Neural crest cell (in vitro differentiated cells): ENCODE measurements around the gene ERP44. TPM values are rescaled to one million over a fixed set of nuclear protein-coding genes. Genes with fewer than 3 reads are reported as not detected.
"Not testable (repeated sequence)": the region's sequence is repeated elsewhere in the genome, so short reads cannot be mapped to it uniquely, and the experiment has no call there.

Experiments used
- DNase-seq: peaks from one replicate; pipeline ENCODE4 v3.0.0; 2021; ENCODE audit warnings: low read depth, mixed read lengths, low spot score
- H3K27ac Mint-ChIP-seq: one replicate; pipeline ENCODE4 v1.8.0; 2021; ENCODE audit warnings: mild to moderate bottlenecking, mixed read lengths; ENCODE audit not compliant: unreplicated experiment
- H3K27me3 Mint-ChIP-seq: 2 replicates; pipeline ENCODE4 v1.8.0; 2021; ENCODE audit warnings: low read depth, mild to moderate bottlenecking, mixed read lengths
- H3K36me3 Mint-ChIP-seq: 2 replicates; pipeline ENCODE4 v1.8.0; 2021; ENCODE audit warnings: low read depth, mild to moderate bottlenecking, mixed read lengths
- H3K4me1 Mint-ChIP-seq: 2 replicates; pipeline ENCODE4 v1.8.0; 2021; ENCODE audit warnings: mixed read lengths
- H3K4me3 Mint-ChIP-seq: one replicate; pipeline ENCODE4 v1.8.0; 2021; ENCODE audit warnings: mild to moderate bottlenecking, mixed read lengths
- H3K9me3 Mint-ChIP-seq: 2 replicates; pipeline ENCODE4 v1.8.0; 2021; ENCODE audit warnings: mixed read lengths
- CTCF ChIP-seq: fragments of 200-600 bp; sonication (generic); conservative IDR thresholded peaks from 2 replicates; pipeline ENCODE4 v1.5.0; 2021; ENCODE audit warnings: antibody characterized with exemption, mild to moderate bottlenecking
- total RNA-seq: library from RNA; stranded (reverse); gene quantifications from 2 replicates; pipeline ENCODE4 v1.2.1, GENCODE V29; 2021

Gene ERP44
- total RNA-seq, 1 donor from 2014 or later, result 13.6 TPM

GRCh38 chr9:100063185-100063584, 35.6 kb downstream of the ERP44 start:
- Mint-ChIP-seq H3K27me3 (no peaks in the 10 kb centered on the region), H3K4me1 (no peaks in the 10 kb centered on the region), H3K36me3 (peaks cover 9% of the 10 kb centered on the region), H3K4me3 (no peak overlapping the region), H3K9me3 (peaks cover 3% of the 10 kb centered on the region), H3K27ac (no peak overlapping the region)
- TF ChIP-seq CTCF, result no peak
- DNase-seq, result no peak

GRCh38 chr9:100062683-100063082, 36.1 kb downstream of the ERP44 start:
- not testable (repeated sequence) for H3K27ac Mint-ChIP-seq, H3K9me3 Mint-ChIP-seq, H3K36me3 Mint-ChIP-seq, DNase-seq, H3K27me3 Mint-ChIP-seq, H3K4me1 Mint-ChIP-seq, H3K4me3 Mint-ChIP-seq

GRCh38 chr9:100058699-100059579, 39.9 kb downstream of the ERP44 start:
- Mint-ChIP-seq H3K36me3 (no peaks in the 10 kb centered on the region), H3K4me3 (no peak overlapping the region)

GRCh38 chr9:100057624-100058023, 41.2 kb downstream of the ERP44 start:
- no peaks in the 10 kb centered on the region for H3K9me3 Mint-ChIP-seq
- no peaks in the 10 kb centered on the region for H3K36me3 Mint-ChIP-seq
- H3K4me3 Mint-ChIP-seq, result no peak overlapping the region
- H3K4me1 Mint-ChIP-seq, result no peaks in the 10 kb centered on the region
- no peak for TF ChIP-seq CTCF
- DNase-seq, result no peak
- no peak overlapping the region for H3K27ac Mint-ChIP-seq
- no peaks in the 10 kb centered on the region for H3K27me3 Mint-ChIP-seq

More at GRCh38 chr9:100058699-100059579, 39.9 kb downstream of the ERP44 start:
- Mint-ChIP-seq H3K27me3 (no peaks in the 10 kb centered on the region), H3K27ac (no peak overlapping the region), H3K9me3 (no peaks in the 10 kb centered on the region), H3K4me1 (no peaks in the 10 kb centered on the region)
- TF ChIP-seq CTCF, result no peak
- DNase-seq, result no peak

- TF ChIP-seq CTCF, result no peak
- H3K36me3 Mint-ChIP-seq, result peaks cover under 1% of the 10 kb centered on the region
- H3K9me3 Mint-ChIP-seq, result no peaks in the 10 kb centered on the region
- DNase-seq, result no peak
- H3K4me3 Mint-ChIP-seq, result no peak overlapping the region
- H3K27ac Mint-ChIP-seq, result no peak overlapping the region
- H3K27me3 Mint-ChIP-seq, result no peaks in the 10 kb centered on the region
- no peaks in the 10 kb centered on the region for H3K4me1 Mint-ChIP-seq
Observed at GRCh38 chr9:100056561-100056960, 42.2 kb downstream of the ERP44 start.

- DNase-seq, result no peak
- Mint-ChIP-seq H3K27ac (no peak overlapping the region), H3K4me1 (no peaks in the 10 kb centered on the region), H3K9me3 (no peaks in the 10 kb centered on the region), H3K27me3 (no peaks in the 10 kb centered on the region), H3K36me3 (peaks cover 8% of the 10 kb centered on the region), H3K4me3 (no peak overlapping the region)
- TF ChIP-seq CTCF, result no peak
Observed at GRCh38 chr9:100052375-100052774, 46.4 kb downstream of the ERP44 start.
